HG03196 (cell line): ENCODE results near the gene SLC37A1.

Source experiments
- ATAC-seq: cut with Tn5 transposase; IDR thresholded peaks from one replicate; pipeline ENCODE4 v1.9.1; 2021; ENCODE audit not compliant: unreplicated experiment

Gene SLC37A1

GRCh38 chr21:42542196-42542595 lies 28.5 kb downstream of the SLC37A1 start:
- ATAC-seq, result no peak

- ATAC-seq, result no peak
These were observed 28.9 kb downstream of the SLC37A1 start for GRCh38 chr21:42542596-42542995.

GRCh38 chr21:42543106-42543847 lies 29.6 kb downstream of the SLC37A1 start:
- no peak for ATAC-seq

GRCh38 chr21:42544544-42544943 lies 30.9 kb downstream of the SLC37A1 start:
- ATAC-seq, result no peak

GRCh38 chr21:42545317-42545716 lies 31.7 kb downstream of the SLC37A1 start:
- ATAC-seq, result no peak

- ATAC-seq, result no peak
These were observed 32.1 kb downstream of the SLC37A1 start for GRCh38 chr21:42545745-42546144.

- ATAC-seq, result no peak
These were observed 32.8 kb downstream of the SLC37A1 start for GRCh38 chr21:42546433-42546832.

GRCh38 chr21:42547001-42547905 lies 33.6 kb downstream of the SLC37A1 start:
- no peak for ATAC-seq

GRCh38 chr21:42547906-42548365 lies 34.3 kb downstream of the SLC37A1 start:
- ATAC-seq, result no peak

GRCh38 chr21:42548687-42549406 lies 35.2 kb downstream of the SLC37A1 start:
- no peak for ATAC-seq

GRCh38 chr21:42550817-42551216 lies 37.2 kb downstream of the SLC37A1 start:
- no peak for ATAC-seq

- no peak for ATAC-seq
These were observed 39.0 kb downstream of the SLC37A1 start for GRCh38 chr21:42552407-42553336.

- ATAC-seq, result no peak
These were observed 39.8 kb downstream of the SLC37A1 start for GRCh38 chr21:42553435-42553834.

GRCh38 chr21:42554251-42554961 lies 40.8 kb downstream of the SLC37A1 start:
- no peak for ATAC-seq

GRCh38 chr21:42555756-42556438 lies 42.2 kb downstream of the SLC37A1 start:
- ATAC-seq, result no peak

- no peak for ATAC-seq
These were observed 42.8 kb downstream of the SLC37A1 start for GRCh38 chr21:42556476-42556875.

GRCh38 chr21:42556960-42557359 lies 43.3 kb downstream of the SLC37A1 start:
- no peak for ATAC-seq

- no peak for ATAC-seq
These were observed 43.8 kb downstream of the SLC37A1 start for GRCh38 chr21:42557420-42557819.

- no peak for ATAC-seq
These were observed 44.7 kb downstream of the SLC37A1 start for GRCh38 chr21:42558368-42558767.
